ENCODE data around the gene TNIK. TPM values are rescaled to one million over a fixed set of nuclear protein-coding genes. Genes with fewer than 3 reads are reported as not detected.
"Not testable (repeated sequence)": the region's sequence is repeated elsewhere in the genome, so short reads cannot be mapped to it uniquely, and the experiment has no call there.

The TNIK gene
- total and polyA plus RNA-seq, 8 donors = 2.1 to 40.2 (median 10.1) TPM

GRCh38 chr3:171372694-171373093 lies 87.5 kb downstream of the TNIK start:
- TF ChIP-seq EP300 (IDR thresholded peaks at IDR 0.05) (no peak), POLR2AphosphoS5 (IDR thresholded peaks at IDR 0.05) (no peak), CTCF (IDR thresholded peaks at IDR 0.05) (no peak), POLR2A (IDR thresholded peaks at IDR 0.05) (no peak)
- Histone ChIP-seq H3K9me3 (no peaks in the 10 kb centered on the region), H3K27ac (no peak overlapping the region), H3K4me3 (no peak overlapping the region), H3K27me3 (no peaks in the 10 kb centered on the region), H3K4me1 (peaks cover 0 to 17% (median 7%) of the 10 kb centered on the region in 4 donors), H3K36me3 (no peaks in the 10 kb centered on the region)
- WGBS, 5 donors = 86 to 100% (median 97%) methylated on average over 2 of the region's 2 CpGs
- no peak for DNase-seq
- intact Hi-C loops (cut with DNase I; ENCODE audit: low total_unique reads) = no loop called here

GRCh38 chr3:171371354-171371753 lies 88.9 kb downstream of the TNIK start:
- WGBS, 5 donors = 62 to 77% (median 69%) methylated on average over 3 of the region's 3 CpGs
- Histone ChIP-seq H3K36me3 (no peaks in the 10 kb centered on the region), H3K9me3 (no peaks in the 10 kb centered on the region), H3K27me3 (no peaks in the 10 kb centered on the region), H3K4me3 (no peak overlapping the region), H3K4me1 (peaks cover 0 to 16% (median 7%) of the 10 kb centered on the region in 4 donors), H3K27ac (no peak overlapping the region)
- TF ChIP-seq POLR2A (IDR thresholded peaks at IDR 0.05) (no peak), POLR2AphosphoS5 (IDR thresholded peaks at IDR 0.05) (no peak), EP300 (IDR thresholded peaks at IDR 0.05) (no peak), CTCF (IDR thresholded peaks at IDR 0.05) (no peak)
- intact Hi-C loops (cut with DNase I; ENCODE audit: low total_unique reads) = no loop called here
- DNase-seq = no peak

- DNase-seq = no peak
- no peak for TF ChIP-seq CTCF (IDR thresholded peaks at IDR 0.05)
- TF ChIP-seq POLR2A (IDR thresholded peaks at IDR 0.05) = no peak
- TF ChIP-seq POLR2AphosphoS5 (IDR thresholded peaks at IDR 0.05) = no peak
- Histone ChIP-seq H3K27me3 (no peaks in the 10 kb centered on the region), H3K36me3 (no peaks in the 10 kb centered on the region), H3K27ac (no peak overlapping the region), H3K4me1 (peaks cover 0 to 5% (median 0%) of the 10 kb centered on the region in 4 donors), H3K4me3 (no peak overlapping the region), H3K9me3 (no peaks in the 10 kb centered on the region)
- WGBS, 5 donors = 82 to 93% (median 85%) methylated on average over 1 of the region's 1 CpG
- intact Hi-C loops (cut with DNase I; ENCODE audit: low total_unique reads) = no loop called here
These were observed 91.0 kb downstream of the TNIK start for GRCh38 chr3:171369156-171369555.

- DNase-seq; H3K9me3 ChIP-seq; H3K27me3 ChIP-seq; intact Hi-C loops (cut with DNase I; ENCODE audit: low total_unique reads); H3K27ac ChIP-seq; H3K4me3 ChIP-seq; H3K36me3 ChIP-seq: not testable (repeated sequence)
- WGBS, 5 donors = 94 to 96% (median 95%) methylated on average over 5 of the region's 5 CpGs
- peaks cover 0 to 19% (median 5%) of the 10 kb centered on the region in 4 donors for H3K4me1 ChIP-seq
These were observed 93.5 kb downstream of the TNIK start for GRCh38 chr3:171366738-171367137.

- no peaks in the 10 kb centered on the region for H3K9me3 ChIP-seq
- DNase-seq = no peak
- no peak overlapping the region for H3K4me3 ChIP-seq
- intact Hi-C loops (cut with DNase I; ENCODE audit: low total_unique reads) = no loop called here
- H3K27ac ChIP-seq = no peak overlapping the region
- no peaks in the 10 kb centered on the region for H3K36me3 ChIP-seq
- peaks cover 0 to 19% (median 5%) of the 10 kb centered on the region in 4 donors for H3K4me1 ChIP-seq
- TF ChIP-seq POLR2A (IDR thresholded peaks at IDR 0.05) (no peak), CTCF (IDR thresholded peaks at IDR 0.05) (no peak), EP300 (IDR thresholded peaks at IDR 0.05) (no peak), POLR2AphosphoS5 (IDR thresholded peaks at IDR 0.05) (no peak)
- no peaks in the 10 kb centered on the region for H3K27me3 ChIP-seq
- 79 to 90% (median 87%) methylated on average over 1 of the region's 1 CpG for WGBS, 5 donors
These were observed 94.2 kb downstream of the TNIK start for GRCh38 chr3:171366043-171366442.

Measured in stomach (tissue), 9 donors.